ENCODE data around the gene ZFAND3.

DNA sequence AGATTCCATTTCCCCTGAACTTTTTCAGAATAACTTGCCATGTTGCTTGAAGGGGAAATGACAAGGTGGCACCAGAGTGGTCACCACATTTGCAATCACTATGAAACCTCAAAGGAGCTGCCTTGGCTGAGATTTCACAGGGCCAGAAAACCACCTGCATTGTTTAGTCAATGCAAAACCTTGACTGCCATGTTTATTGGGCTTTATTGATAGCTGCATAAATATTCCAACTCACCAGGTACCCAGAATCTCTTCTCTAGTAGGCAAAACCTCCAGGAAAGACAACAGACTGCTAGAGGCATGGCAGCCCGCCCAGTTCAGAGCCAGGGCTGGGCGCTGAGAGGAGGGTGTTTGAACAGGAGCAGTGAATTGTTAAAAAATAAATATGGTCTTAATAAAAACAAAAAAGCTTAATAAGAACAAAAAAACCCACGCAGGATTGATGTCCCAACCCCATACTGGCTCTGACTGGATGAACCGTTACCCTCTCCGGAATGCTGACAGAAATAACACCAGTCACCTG lies 375.6 kb downstream of the ZFAND3 start:
- TF ChIP-seq EZH2 (IDR thresholded peaks at IDR 0.05; ENCODE audit: low read length, unreplicated experiment), result no peak
- TF ChIP-seq, protein P1, sequence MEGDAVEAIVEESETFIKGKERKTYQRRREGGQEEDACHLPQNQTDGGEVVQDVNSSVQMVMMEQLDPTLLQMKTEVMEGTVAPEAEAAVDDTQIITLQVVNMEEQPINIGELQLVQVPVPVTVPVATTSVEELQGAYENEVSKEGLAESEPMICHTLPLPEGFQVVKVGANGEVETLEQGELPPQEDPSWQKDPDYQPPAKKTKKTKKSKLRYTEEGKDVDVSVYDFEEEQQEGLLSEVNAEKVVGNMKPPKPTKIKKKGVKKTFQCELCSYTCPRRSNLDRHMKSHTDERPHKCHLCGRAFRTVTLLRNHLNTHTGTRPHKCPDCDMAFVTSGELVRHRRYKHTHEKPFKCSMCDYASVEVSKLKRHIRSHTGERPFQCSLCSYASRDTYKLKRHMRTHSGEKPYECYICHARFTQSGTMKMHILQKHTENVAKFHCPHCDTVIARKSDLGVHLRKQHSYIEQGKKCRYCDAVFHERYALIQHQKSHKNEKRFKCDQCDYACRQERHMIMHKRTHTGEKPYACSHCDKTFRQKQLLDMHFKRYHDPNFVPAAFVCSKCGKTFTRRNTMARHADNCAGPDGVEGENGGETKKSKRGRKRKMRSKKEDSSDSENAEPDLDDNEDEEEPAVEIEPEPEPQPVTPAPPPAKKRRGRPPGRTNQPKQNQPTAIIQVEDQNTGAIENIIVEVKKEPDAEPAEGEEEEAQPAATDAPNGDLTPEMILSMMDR (conservative IDR thresholded peaks at IDR 0.05; ENCODE audit: low read depth, low read length), result no peak
- no peak for TF ChIP-seq EZH2phosphoT487 (IDR thresholded peaks at IDR 0.05; ENCODE audit: borderline replicate concordance, low read length)

Data from PC-3 (cell line).